Measurements from ENCODE around the gene MTA1.

GRCh38 chr14:105427936-105428485 is 8.4 kb downstream of the MTA1 start:
- TF ChIP-seq, protein P1, sequence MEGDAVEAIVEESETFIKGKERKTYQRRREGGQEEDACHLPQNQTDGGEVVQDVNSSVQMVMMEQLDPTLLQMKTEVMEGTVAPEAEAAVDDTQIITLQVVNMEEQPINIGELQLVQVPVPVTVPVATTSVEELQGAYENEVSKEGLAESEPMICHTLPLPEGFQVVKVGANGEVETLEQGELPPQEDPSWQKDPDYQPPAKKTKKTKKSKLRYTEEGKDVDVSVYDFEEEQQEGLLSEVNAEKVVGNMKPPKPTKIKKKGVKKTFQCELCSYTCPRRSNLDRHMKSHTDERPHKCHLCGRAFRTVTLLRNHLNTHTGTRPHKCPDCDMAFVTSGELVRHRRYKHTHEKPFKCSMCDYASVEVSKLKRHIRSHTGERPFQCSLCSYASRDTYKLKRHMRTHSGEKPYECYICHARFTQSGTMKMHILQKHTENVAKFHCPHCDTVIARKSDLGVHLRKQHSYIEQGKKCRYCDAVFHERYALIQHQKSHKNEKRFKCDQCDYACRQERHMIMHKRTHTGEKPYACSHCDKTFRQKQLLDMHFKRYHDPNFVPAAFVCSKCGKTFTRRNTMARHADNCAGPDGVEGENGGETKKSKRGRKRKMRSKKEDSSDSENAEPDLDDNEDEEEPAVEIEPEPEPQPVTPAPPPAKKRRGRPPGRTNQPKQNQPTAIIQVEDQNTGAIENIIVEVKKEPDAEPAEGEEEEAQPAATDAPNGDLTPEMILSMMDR (IDR thresholded peaks at IDR 0.05) = no peak
- no peak for TF ChIP-seq POLR2A (IDR thresholded peaks at IDR 0.05)

Data from heart left ventricle (tissue), 13 donors.